Natural killer cell treated with Interleukin-12 subunit alpha and Interleukin-12 subunit beta and Interleukin-15 and Interleukin-18, amount 100 ng/mL, for 72 hours (primary cell): ENCODE data around the gene AUH. TPM values are rescaled to one million over a fixed set of nuclear protein-coding genes. Genes with fewer than 3 reads are reported as not detected.
A peak's percentile ranks its signal among the peaks of the same experiment; 100 is the strongest.

Experiments
- ATAC-seq, 2 donors: fragments of 150-1000 bp; cut with Tn5 transposase in 1 of 2; sonication (Bioruptor Pico), chemical (Tn5 transposase) in 1 of 2; 2 replicates each; pipeline ENCODE4 v1.10.0; 2021
- DNase-seq: peaks from one replicate; pipeline ENCODE4 v3.0.0; 2022; ENCODE audit warnings: low spot score
- H3K27ac Mint-ChIP-seq, 2 donors: 1 replicate in 1 of 2; 2 replicates in 1 of 2; pipeline ENCODE4 v1.8.0; 2022; ENCODE audit warnings: mixed read lengths in 2 of 2, mild to moderate bottlenecking in 1 of 2, moderate library complexity in 1 of 2
- H3K27me3 Mint-ChIP-seq, 2 donors: 1 replicate in 1 of 2; 2 replicates in 1 of 2; pipeline ENCODE4 v1.8.0; 2022; ENCODE audit warnings: mixed read lengths in 2 of 2
- H3K36me3 Mint-ChIP-seq: one replicate; pipeline ENCODE4 v1.8.0; 2022; ENCODE audit warnings: mixed read lengths
- H3K4me1 Mint-ChIP-seq, 2 donors: 1 replicate in 1 of 2; 2 replicates in 1 of 2; pipeline ENCODE4 v1.8.0; 2022; ENCODE audit warnings: low read depth in 2 of 2, mixed read lengths in 2 of 2, mild to moderate bottlenecking in 1 of 2
- H3K4me3 Mint-ChIP-seq: one replicate; pipeline ENCODE4 v1.8.0; 2022; ENCODE audit warnings: mixed read lengths
- H3K9me3 Mint-ChIP-seq: 2 replicates; pipeline ENCODE4 v1.8.0; 2022; ENCODE audit warnings: mixed read lengths
- total RNA-seq, 2 donors: library from RNA; stranded (reverse); gene quantifications; one replicate each; pipeline ENCODE4 v1.2.3, GENCODE V29; 2022

AUH gene
- total RNA-seq, 2 donors from 2014 or later, result 19.4 to 25.2 TPM

DNA sequence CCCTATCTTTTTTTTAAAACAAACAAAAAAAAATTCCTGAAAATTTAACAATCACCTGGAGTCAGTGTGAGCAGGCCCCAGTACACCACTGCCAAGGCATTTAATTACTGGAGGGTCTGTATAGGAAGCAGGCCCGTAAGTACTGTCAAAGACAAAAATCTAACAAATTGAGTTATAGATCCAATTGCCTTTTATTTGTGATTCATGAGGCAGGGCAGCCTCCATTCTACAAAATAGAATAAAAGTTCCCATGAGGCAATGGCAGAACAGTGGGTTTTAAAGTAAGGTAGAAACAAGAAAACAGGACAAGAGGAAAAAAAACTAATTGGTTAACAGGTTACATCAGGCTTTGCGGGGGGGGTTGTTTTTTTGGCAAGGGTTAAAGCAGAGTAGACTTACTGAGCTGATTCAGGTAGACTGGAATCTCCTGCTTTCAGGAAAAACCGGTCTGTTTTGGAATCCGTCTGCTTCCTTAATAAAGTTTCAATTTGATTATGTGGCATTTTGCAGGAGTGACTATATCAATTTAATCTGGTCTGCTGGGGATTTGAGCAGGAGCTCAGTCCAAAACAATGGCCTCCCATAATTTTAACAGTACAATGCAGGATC lies 48.9 kb downstream of the AUH start:
- Mint-ChIP-seq H3K4me3 (no peak overlapping the region), H3K36me3 (peaks cover 14% of the 10 kb centered on the region), H3K4me1 (peaks cover 0 to 12% of the 10 kb centered on the region in 2 donors), H3K27ac (peak overlapping the region in 1 of 2 donors; percentile 50), H3K9me3 (no peaks in the 10 kb centered on the region), H3K27me3 (no peaks in the 10 kb centered on the region)
- ATAC-seq (no peak), DNase-seq (no peak)

DNA sequence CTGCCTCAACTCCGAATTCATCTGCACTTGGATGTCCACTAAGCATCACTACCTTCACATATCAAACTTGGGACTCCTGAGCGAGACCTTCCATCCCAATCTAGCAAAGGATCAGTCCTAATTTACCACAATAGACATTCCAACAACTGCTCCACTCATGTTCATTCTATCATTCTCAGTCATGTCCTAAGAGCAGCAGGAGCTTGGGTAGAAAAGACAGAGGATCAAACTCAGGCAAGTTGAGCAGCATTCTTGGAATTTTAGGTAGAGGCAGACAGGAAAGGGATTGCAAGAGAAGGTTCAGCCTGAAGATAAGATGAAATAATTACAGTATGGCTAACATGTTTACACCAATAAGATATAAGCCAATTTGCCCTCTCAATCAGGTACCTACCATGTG lies 51.7 kb downstream of the AUH start:
- Mint-ChIP-seq H3K4me3 (no peak overlapping the region), H3K27me3 (no peaks in the 10 kb centered on the region), H3K36me3 (peaks cover 14% of the 10 kb centered on the region), H3K9me3 (no peaks in the 10 kb centered on the region), H3K4me1 (peaks cover 19 to 26% of the 10 kb centered on the region in 2 donors), H3K27ac (peak overlapping the region in 1 of 2 donors; percentile 10)
- DNase-seq, result no peak
- no peak for ATAC-seq

DNA sequence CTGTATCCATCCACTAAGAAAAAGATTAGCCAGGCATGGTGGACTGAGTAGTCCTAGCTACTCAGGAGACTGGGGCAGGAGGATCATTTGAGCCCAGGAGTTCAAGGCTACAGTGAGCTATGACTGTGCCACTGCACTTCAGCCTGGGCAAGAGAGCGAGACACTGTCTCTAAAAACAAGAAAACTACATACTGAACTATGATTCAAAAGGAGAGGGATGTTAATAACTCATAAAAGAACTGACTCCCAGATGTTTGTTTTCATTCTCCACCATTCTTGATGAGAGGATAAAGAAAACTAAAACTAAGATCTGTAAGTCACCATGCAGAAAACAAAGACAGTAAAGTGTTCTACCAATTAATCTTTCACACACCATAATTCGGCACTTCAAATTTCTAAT lies 53.5 kb downstream of the AUH start:
- no peaks in the 10 kb centered on the region for H3K27me3 Mint-ChIP-seq
- H3K4me1 Mint-ChIP-seq, result peaks cover 24 to 30% of the 10 kb centered on the region in 2 donors
- peaks cover 14% of the 10 kb centered on the region for H3K36me3 Mint-ChIP-seq
- no peak overlapping the region for H3K4me3 Mint-ChIP-seq
- H3K27ac Mint-ChIP-seq, result peak overlapping the region in 1 of 2 donors; percentile 68
- DNase-seq, result no peak
- no peak for ATAC-seq
- H3K9me3 Mint-ChIP-seq, result no peaks in the 10 kb centered on the region

DNA sequence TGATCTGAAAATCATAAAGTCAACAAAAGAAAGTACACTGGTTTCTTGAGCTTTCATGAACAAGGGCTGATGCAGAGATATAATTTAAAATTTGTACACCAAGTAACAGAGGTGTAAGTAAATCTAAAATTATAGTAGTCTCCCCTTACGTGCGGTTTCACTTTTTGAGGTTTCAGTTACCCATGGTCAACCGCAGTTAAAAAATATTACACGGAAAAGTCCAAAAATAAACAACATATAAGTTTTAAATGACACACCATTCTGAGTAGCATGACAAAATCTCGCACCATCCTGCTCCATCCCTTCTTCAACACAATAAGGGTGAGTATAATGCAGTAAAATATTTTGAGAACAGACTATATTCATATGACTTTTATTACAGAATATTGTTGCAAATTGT lies 54.4 kb downstream of the AUH start:
- Mint-ChIP-seq H3K4me1 (peaks cover 24 to 30% of the 10 kb centered on the region in 2 donors), H3K9me3 (no peaks in the 10 kb centered on the region), H3K27me3 (no peaks in the 10 kb centered on the region), H3K4me3 (no peak overlapping the region), H3K27ac (peak overlapping the region in 1 of 2 donors; percentile 68), H3K36me3 (peaks cover 8% of the 10 kb centered on the region)
- DNase-seq, result no peak
- no peak for ATAC-seq

DNA sequence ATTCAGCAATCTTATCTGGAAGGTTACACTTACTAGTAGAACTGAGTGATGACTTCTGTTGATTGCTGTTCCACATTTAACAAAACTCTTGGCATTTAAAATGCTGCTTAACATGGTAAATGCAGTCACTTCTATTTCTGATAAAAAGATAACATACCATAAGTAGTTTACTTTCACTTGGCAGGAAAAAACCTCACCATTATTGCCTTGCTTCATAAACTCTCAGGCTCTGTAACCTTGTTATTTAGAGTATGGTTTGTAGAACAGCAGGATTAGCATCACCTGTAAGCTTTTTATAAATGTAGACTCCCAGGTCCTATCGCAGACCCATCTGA lies 55.5 kb downstream of the AUH start:
- Mint-ChIP-seq H3K4me3 (no peak overlapping the region), H3K4me1 (peaks cover 24 to 30% of the 10 kb centered on the region in 2 donors), H3K27me3 (no peaks in the 10 kb centered on the region), H3K27ac (peak overlapping the region in 1 of 2 donors; percentile 68), H3K36me3 (peaks cover 8% of the 10 kb centered on the region), H3K9me3 (no peaks in the 10 kb centered on the region)
- DNase-seq, result no peak
- ATAC-seq, result no peak

DNA sequence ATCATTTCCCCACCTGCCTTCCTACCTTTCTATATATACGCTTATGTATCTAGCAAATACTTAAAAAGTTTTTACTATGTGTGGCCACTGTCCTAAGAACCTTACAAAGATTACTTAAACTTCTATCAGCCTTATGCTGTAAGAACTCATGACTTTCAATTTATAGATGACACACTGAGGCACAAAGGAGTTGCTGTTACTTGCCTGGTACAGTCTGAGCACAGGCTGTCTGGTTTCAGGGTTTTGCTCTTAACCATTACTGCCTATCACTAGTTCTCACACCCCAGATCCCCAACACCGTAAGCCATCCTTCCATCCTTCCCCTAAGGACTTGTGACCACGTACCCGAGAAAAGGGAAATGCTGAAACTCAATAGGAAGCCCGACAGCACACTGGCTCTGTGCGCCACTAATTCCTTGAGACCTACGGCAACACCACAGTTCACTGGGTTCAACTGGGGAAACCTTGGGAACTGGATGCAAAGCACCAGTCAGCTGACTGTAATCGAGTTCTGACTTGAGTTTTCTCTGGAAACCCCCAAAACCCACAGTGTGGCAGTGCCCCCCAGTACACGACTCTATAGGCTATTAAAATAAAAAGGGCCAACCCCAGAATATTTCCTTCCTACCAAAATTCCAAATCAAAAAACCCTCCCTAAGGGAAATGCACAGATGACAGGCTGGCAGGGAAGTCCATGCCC lies 56.0 kb downstream of the AUH start:
- Mint-ChIP-seq H3K27ac (peak overlapping the region in 1 of 2 donors; percentile 24), H3K4me3 (no peak overlapping the region), H3K9me3 (no peaks in the 10 kb centered on the region), H3K4me1 (peaks cover 25 to 31% of the 10 kb centered on the region in 2 donors), H3K36me3 (peaks cover 8% of the 10 kb centered on the region), H3K27me3 (no peaks in the 10 kb centered on the region)
- DNase-seq, result no peak
- ATAC-seq, result no peak

DNA sequence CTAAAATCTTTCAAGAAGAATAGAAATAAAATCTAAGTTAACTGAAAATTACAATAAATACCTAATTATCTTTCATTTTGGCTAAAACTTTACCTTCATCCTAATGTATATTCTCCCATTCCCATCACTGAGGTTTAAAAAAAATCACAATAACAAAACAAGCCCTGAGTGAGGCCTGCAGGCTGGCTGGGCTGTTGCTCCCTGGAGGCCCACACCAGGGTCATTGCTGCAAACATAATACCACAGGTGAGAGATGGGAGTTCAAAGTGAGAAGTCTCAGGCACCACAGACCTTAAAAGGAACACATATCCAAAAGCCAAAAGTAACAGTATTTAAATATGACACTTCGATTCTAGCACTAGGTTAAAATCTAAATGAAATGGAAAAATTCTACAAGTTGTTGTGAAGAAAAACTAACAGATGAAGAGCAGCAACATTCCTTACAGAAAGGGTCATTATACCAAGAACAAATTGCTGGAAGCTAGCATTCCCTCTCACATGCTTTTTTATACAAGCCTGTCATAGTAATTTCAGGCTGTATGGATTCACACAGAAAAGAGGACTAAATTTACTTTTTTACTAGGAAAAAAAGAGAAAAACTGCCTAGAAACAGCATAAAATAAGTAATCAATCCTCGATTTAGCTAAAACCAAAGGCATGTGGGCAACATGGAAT lies 57.8 kb downstream of the AUH start:
- Mint-ChIP-seq H3K36me3 (peaks cover 7% of the 10 kb centered on the region), H3K27me3 (no peaks in the 10 kb centered on the region), H3K4me3 (no peak overlapping the region), H3K9me3 (no peaks in the 10 kb centered on the region), H3K27ac (no peak overlapping the region), H3K4me1 (peaks cover 38 to 39% of the 10 kb centered on the region in 2 donors)
- DNase-seq (no peak), ATAC-seq (no peak)

DNA sequence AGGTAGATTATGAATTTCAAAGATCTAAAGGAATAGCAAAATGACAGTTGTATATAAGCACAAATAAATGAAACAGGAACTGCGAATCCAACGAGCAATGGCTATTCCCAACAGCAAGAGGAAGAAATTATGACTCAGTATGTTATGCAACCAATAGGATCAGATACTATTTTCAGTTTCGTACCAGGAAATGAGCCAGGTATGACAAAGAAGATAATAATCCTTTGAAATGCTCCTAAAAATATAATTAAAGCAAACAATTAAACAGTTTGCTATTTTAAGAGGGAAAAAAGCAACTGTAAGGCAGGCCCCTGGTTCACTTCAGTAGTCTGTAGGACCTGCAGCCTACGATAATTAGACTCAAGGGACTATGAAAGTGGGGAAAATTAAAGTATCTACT lies 58.9 kb downstream of the AUH start:
- Mint-ChIP-seq H3K27ac (no peak overlapping the region), H3K9me3 (no peaks in the 10 kb centered on the region), H3K36me3 (peaks cover 7% of the 10 kb centered on the region), H3K4me1 (peaks cover 36 to 42% of the 10 kb centered on the region in 2 donors), H3K4me3 (no peak overlapping the region), H3K27me3 (no peaks in the 10 kb centered on the region)
- ATAC-seq, result no peak
- DNase-seq, result no peak

DNA sequence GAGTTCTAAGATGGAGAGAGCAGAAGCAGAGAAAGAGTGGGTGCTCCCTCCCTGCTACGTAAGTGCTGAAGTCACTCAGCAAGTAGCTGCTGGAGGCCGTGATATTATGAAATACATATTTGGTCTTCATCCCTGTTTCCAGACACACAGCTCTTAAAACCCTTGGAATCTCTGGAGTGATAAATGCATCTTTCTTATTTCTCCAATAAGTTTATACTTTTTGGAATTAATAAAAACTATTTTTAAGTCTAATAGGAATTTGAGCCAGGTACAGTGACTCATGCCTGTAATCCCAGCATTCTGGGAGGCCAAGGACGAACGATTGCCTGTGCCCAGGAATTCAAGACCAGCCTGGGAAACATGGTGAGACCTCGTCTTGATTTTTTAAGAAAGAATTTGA lies 60.6 kb downstream of the AUH start:
- Mint-ChIP-seq H3K27me3 (no peaks in the 10 kb centered on the region), H3K27ac (peak overlapping the region in 1 of 2 donors; percentile 0), H3K4me1 (peaks cover 33% of the 10 kb centered on the region in 2 donors), H3K4me3 (no peak overlapping the region), H3K36me3 (peaks cover 12% of the 10 kb centered on the region), H3K9me3 (no peaks in the 10 kb centered on the region)
- ATAC-seq, result no peak
- DNase-seq, result no peak

DNA sequence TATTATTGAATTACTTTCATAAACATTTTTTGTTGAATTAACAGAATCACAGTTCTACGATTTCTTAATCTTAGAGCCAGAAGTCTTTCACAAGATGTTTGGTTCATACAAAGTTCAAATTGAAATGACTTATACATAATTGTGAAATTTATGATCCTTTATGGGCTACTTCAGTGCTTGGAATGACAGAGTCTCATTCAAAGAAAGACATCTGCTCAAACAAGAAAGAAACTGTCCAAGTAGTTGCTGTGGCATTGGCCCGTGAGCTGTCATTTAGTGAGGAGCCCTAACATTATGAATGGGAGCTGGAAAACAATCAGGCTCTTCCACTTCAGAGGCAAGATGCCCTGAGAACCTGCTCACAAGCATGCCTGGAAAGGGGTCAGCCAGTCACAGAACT lies 63.4 kb downstream of the AUH start:
- DNase-seq (no peak), ATAC-seq (no peak)
- no peaks in the 10 kb centered on the region for H3K27me3 Mint-ChIP-seq
- no peak overlapping the region for H3K4me3 Mint-ChIP-seq
- peaks cover 26% of the 10 kb centered on the region for H3K36me3 Mint-ChIP-seq
- peaks cover 18 to 19% of the 10 kb centered on the region in 2 donors for H3K4me1 Mint-ChIP-seq
- peak overlapping the region in 1 of 2 donors; percentile 0 for H3K27ac Mint-ChIP-seq
- H3K9me3 Mint-ChIP-seq, result no peaks in the 10 kb centered on the region

DNA sequence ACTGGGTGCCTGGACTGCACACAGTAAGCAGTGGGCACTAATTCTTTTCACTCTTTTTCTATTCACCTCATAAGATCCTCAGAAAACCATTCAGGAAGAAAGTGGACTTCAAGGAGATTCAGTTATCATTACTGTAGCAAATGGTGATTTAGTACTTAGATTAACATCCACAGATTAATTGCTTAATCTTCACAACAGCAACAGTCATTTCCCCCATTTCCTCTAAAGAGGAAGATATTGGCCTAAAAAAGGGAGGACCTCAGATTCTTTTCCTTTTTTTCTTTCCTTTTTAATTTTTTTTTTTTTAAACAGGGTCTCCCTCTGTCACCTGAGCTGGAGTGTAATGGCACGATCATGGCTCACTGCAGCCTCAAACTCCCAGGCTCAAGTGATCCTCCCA lies 64.4 kb downstream of the AUH start:
- no peak for ATAC-seq

DNA sequence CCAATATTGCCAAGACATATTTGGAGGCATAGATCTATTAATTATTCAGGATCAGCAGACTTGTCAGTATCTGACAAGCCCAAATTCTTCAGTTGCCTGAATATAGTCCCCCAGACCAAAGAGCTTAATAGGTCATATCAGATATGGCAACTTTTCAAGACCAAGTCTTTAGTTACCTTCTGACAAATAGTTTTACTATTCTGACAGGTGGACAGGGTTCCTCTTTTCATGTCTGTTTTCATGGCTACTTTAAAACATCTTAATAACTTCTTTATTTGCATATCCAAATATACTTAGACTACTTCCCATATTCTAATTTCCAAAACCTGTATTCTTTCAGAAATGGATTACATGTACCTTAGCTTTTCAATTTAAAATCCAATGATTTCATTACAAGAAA lies 65.4 kb downstream of the AUH start:
- Mint-ChIP-seq H3K27me3 (no peaks in the 10 kb centered on the region), H3K36me3 (peaks cover 36% of the 10 kb centered on the region), H3K4me1 (peaks cover 18 to 19% of the 10 kb centered on the region in 2 donors), H3K4me3 (no peak overlapping the region), H3K27ac (no peak overlapping the region), H3K9me3 (no peaks in the 10 kb centered on the region)
- ATAC-seq (no peak), DNase-seq (no peak)

More for the DNA sequence above, 64.4 kb downstream of the AUH start:
- no peak for DNase-seq
- no peaks in the 10 kb centered on the region for H3K9me3 Mint-ChIP-seq
- no peaks in the 10 kb centered on the region for H3K27me3 Mint-ChIP-seq
- H3K4me3 Mint-ChIP-seq, result no peak overlapping the region
- H3K27ac Mint-ChIP-seq, result peak overlapping the region; percentile 45 to 65
- peaks cover 36% of the 10 kb centered on the region for H3K36me3 Mint-ChIP-seq
- H3K4me1 Mint-ChIP-seq, result peaks cover 18 to 19% of the 10 kb centered on the region in 2 donors

DNA sequence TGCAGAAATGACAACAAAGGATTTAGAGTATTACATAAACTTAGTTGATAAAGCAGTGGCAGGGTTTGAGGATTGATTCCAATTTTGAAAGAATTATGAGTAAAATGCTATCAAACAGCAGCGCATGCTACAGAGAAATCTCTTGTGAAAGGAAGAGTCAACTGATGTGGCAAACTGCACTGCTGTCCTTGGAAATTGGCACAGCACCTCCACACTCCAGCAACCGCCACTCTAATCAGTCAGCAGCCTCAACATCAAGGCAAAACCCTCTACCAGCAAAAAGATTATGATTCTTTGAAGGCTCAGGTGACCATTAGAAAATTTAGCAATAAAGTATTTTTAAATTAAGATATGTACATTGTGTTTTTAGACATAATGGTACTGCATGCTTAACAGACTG lies 66.4 kb downstream of the AUH start:
- H3K27ac Mint-ChIP-seq, result no peak overlapping the region
- H3K9me3 Mint-ChIP-seq, result no peaks in the 10 kb centered on the region

DNA sequence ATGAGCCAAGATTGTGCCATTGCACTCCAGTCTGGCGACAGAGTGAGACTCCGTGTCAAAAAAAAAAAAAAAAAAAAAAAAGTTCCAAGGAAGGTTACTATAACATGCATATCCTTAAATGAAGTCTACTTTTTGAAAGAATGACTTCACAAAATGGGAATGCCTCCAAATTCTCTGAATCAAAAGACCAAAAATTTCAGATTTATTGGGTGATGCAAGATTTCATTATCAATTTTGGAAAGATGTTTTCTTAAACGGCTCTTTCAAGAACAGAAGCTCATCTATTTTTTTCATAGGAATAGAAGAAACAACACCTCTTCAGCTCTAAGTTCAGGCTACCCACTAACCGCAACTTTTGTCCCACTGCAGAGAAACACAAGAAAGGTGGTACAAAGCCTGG lies 69.9 kb downstream of the AUH start:
- H3K4me1 Mint-ChIP-seq, result peaks cover 0 to 2% of the 10 kb centered on the region in 2 donors
- peaks cover 24% of the 10 kb centered on the region for H3K36me3 Mint-ChIP-seq
- H3K4me3 Mint-ChIP-seq, result no peak overlapping the region
- peak overlapping the region in 1 of 2 donors; percentile 64 for H3K27ac Mint-ChIP-seq
- DNase-seq (no peak), ATAC-seq (no peak)
- H3K9me3 Mint-ChIP-seq, result no peaks in the 10 kb centered on the region
- H3K27me3 Mint-ChIP-seq, result no peaks in the 10 kb centered on the region

More for the DNA sequence above, 66.4 kb downstream of the AUH start:
- Mint-ChIP-seq H3K4me1 (peaks cover 14% of the 10 kb centered on the region in 2 donors), H3K36me3 (peaks cover 34% of the 10 kb centered on the region), H3K27me3 (no peaks in the 10 kb centered on the region), H3K4me3 (no peak overlapping the region)
- ATAC-seq, result no peak
- no peak for DNase-seq
